B cell (primary cell): ENCODE results near the gene HOXB6.

Source experiments
- EZH2 ChIP-seq: IDR thresholded peaks from 2 replicates; pipeline ENCODE4 v1.6.1; 2012; ENCODE audit warnings: borderline replicate concordance, low read depth, mild to moderate bottlenecking, moderate library complexity, low read length; ENCODE audit not compliant: insufficient read depth, poor library complexity, severe bottlenecking
- TF ChIP-seq, protein P1 (sequence below): fragments of 200-600 bp; IDR thresholded peaks from one replicate; pipeline ENCODE4 v1.8.0; 2022; ENCODE audit warnings: antibody characterized with exemption, mild to moderate bottlenecking

DNA sequence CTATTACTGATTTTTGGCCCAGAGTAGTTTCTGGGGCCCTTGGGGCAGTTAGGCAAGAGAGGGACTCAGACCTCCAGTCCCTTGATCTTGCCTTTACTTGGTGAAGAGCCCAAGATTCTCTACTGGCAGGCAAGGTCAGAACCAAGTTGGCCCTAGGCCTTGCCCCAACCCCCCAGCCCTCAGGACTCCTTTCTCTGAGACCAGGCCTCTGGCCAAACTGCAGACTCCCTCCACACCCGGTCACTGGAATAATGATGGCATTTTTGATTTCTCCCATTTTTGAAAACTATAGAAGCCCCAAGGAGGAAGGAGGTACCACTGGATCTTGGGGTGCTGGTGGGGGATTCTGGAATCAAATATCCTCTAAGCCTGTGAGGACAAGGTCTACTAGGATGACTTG lies 39.4 kb upstream of the HOXB6 start:
- TF ChIP-seq EZH2 = no peak
- TF ChIP-seq, protein P1, sequence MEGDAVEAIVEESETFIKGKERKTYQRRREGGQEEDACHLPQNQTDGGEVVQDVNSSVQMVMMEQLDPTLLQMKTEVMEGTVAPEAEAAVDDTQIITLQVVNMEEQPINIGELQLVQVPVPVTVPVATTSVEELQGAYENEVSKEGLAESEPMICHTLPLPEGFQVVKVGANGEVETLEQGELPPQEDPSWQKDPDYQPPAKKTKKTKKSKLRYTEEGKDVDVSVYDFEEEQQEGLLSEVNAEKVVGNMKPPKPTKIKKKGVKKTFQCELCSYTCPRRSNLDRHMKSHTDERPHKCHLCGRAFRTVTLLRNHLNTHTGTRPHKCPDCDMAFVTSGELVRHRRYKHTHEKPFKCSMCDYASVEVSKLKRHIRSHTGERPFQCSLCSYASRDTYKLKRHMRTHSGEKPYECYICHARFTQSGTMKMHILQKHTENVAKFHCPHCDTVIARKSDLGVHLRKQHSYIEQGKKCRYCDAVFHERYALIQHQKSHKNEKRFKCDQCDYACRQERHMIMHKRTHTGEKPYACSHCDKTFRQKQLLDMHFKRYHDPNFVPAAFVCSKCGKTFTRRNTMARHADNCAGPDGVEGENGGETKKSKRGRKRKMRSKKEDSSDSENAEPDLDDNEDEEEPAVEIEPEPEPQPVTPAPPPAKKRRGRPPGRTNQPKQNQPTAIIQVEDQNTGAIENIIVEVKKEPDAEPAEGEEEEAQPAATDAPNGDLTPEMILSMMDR = no peak
